HG02642 (cell line): ENCODE results near the gene SLC48A1.

Experiments used
- ATAC-seq: cut with Tn5 transposase; IDR thresholded peaks from one replicate; pipeline ENCODE4 v1.9.1; 2021; ENCODE audit warnings: mild to moderate bottlenecking; ENCODE audit not compliant: unreplicated experiment, poor library complexity

The SLC48A1 gene

DNA sequence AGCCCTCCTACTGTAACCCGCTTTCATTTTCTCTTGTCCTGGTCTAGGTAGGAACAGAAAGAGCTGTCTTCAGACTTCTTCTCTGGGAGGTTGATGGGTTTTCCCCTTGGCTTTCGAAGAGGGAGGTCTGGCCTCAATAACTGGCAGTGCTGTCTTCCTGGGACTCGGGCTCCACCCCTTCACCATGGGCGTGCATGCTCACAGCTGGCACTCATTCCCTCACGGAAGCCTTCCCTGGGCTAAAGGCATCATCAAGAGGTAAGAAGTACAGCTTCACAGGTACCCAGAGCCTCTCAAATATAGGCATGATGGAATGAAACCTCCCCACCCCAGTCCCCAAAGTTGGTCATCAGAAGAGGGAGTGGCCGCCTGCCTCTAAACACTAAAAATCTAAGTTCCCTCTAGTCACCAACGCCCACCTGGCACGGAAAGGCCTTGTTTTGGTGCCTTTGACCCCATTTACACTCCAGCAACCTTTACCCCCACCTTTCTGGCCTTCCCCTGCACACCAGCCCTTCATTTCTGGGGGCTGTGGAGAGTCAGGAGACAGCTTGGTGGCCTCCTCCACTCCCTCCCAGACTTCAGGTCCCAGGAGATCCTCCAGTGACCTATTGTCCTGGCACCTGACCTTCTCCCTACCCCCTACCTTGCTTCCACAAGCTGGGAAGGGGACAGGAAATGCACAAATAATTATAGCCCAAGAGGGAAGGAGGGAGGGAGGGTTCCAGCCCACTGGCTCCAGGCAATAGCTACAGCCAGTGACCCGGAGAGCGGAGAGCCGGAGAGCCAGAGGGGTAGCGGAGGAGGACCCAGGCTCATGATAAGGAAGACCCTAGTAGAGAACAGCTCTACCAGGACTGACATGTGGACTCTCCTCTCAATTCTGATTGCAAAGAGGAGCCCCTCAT lies 17.1 kb upstream of the SLC48A1 start:
- ATAC-seq = peak; percentile 70

- no peak for ATAC-seq
Measured at GRCh38 chr12:47757364-47757839, 15.6 kb upstream of the SLC48A1 start.

DNA sequence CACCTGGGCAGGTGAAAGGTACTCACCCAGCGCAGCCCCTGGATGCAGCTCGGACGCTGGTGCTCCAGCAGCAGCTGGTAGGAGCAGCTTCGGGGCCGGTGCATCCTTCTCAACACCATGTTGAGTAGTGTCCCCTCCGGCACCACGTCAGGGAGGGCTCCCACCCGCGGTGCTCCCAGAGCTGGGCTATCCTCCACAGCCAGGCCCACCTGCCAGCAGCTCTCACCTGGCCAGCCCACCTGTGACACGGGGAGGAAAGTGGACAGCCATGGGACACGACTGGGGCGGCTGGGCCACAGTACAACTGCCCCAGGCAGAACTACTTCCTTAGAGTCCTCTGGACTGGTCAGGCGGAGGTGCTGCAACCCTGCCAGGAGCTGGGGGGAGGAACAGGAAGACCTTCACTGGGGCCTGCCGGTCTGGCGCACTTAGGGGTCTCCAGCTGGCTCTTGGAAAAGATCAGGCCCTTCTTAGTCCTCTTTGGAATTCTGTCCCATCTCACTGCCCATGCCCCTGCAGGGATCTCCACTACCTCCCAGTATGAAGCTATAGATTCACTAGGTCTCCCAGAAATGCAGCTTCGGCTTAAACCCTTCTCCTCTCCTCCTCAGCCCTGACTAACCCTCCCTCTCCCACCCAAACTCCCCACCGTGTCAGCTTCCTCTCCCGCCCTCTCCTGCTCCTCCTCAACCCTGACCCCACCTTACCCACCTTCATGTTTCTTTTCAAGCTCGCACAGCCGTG lies 15.0 kb upstream of the SLC48A1 start:
- ATAC-seq = no peak

GRCh38 chr12:47758584-47758833 lies 14.5 kb upstream of the SLC48A1 start:
- ATAC-seq = no peak

DNA sequence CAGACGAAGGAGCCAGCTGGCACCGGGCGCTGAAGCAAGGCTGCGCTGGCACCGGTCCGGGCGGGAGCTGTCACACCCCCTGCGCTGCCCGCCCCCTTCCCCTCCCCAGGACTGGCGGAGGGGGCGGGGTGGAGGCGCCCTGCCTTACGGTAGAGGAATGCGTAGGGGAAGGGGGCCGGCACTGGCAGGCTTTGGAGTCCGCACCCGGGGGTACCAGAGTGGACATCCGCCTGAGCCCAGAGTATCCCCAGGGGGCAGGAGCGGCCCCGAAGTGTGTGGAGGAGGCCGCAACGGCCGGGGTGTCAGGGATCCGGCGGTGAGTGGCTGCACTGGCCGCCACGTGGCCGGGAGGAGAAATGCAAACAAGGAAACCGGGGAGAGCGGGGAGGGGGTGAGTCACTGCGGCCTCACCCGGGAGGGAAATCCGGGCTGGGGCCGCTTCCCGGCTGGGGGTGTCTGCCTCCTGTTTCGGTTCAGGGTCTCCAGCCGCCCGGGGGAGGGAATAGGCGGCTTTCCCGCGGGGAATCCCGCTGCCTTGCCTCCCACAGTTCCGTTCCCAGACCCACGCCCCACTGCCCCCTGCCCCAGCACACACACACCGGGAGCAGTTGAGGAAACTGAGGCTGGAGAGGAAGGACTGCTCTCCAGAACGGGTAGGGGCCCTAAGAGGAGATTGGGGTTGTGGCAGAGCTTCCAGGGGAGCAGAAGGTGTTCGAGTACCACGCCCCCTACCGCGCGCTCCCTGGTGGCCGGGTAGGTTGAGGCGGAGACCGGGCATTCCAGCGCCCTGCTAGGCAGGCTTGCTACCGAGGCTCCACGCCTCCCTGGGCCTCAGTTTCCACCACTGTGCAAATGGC lies 14.0 kb upstream of the SLC48A1 start, which contains the start of gene RAPGEF3:
Gene RAPGEF3, minus strand, starts transcription at position 47 of the 857 bp plus-strand sequence. CDS start 324 bp downstream, outside the sequence.
- peak; percentile 55 for ATAC-seq

DNA sequence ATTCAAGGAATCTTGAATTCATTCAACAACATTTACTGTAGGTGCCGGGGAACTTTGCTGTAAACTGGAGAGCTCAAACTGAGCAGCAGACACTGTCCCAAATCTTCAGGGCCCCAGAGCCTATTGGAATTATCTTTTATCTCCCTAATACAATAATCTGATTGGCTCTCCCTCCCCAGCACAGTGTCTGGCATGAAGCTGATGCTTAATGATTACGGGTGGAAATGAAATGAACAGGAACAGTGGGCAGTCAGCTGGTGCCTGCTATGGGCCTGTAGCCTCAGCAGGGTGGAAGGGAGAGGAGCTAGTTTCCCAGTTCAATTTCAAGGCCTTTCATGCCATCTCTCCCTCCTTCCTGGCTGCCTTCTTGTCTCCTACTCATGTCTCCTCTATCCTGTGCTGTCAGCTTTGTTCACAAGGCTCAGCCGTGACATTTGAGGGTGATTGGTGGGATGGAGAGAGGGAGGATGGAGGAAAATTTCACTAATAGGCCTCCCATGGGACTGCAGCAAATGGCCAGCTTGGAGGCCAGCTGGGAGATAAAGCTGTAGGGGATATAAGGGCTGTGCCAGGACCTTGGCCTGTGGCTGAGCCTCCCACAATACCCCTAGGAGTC lies 10.1 kb upstream of the SLC48A1 start:
- ATAC-seq = no peak

- no peak for ATAC-seq
Measured at GRCh38 chr12:47763481-47764346, 9.3 kb upstream of the SLC48A1 start.

DNA sequence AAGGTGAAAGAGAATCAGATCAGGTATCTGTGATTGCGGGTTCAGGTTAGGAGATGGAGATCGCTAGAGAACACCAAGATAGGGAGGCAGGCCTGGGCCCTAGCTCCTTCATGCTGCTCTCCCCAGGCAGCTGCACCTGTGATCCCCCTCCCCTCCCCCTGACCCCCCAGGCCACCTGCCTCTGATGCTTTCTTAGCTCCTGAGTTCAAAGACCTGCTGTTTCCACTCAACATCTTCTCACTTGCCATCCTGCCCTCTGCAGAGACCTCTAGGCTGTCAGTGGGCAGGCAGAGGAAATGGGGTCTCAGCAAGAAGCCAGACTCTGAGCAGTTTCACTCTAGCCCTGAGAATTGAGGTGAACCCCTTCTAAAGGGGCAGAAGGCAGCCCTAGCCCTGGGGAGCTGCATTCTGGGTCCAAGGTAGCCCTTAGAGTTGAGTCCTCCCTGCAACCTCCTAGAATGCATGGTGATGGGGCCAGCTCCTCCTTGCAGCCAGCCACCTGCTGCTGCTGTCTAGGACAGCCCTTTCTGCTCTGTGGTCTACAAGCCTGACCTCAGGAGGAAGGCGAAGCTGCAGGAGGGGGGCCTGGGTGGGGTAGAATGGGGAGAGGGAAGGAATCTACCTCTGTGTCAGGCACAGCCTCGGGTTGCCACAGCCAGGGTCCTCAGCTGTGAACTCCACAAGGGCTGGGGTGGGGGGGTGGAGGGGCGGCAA lies 6.4 kb upstream of the SLC48A1 start:
- no peak for ATAC-seq

DNA sequence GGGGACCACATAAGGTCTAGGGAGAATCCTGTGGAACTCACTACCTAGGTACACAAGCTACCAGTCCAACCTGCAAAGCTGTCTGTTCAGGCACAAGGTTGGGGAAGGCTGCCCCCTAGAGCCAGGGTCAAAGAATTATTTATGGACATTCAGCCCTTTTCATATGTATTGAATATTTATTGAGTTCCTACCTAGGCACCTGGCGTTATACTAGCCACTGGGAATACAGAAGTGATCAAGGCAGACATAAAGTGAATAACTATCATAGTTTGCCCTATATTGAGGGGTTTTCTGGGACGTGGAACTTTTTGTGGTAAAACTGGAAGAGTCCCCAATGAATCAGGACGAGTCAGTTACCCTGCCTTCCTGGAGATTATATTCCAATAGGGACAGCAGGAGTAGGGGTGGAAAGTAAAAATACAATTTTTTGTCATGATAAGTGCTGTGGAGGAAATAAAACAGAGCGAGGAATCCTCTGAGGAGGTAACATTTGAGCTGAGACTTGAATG lies 5.8 kb upstream of the SLC48A1 start:
- ATAC-seq = no peak

DNA sequence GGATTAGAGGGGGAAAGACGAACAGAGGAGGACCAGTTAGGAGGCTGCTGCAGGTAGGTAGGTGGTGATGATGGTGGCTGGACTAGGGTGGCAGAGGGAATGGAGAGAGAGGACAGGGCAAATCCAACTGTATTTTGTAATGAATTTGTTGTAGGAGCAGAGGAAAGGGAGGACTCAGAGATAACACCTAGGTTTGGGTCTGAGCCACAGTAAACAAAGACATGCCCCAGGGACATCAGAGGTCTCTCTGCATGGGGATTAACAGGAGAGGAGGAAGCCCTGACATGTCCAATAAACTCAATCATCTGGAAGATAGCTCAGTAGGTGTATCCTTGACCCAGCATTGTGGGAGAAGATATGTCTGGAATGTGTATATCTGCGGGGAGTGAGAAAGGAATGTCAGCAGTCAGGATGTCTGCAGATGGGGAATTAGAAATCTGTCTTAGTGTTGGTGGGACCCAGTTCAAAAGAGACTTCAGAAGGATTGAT lies 4.7 kb upstream of the SLC48A1 start:
- ATAC-seq = no peak

- ATAC-seq = no peak
Measured at GRCh38 chr12:47769234-47770085, 3.6 kb upstream of the SLC48A1 start.

DNA sequence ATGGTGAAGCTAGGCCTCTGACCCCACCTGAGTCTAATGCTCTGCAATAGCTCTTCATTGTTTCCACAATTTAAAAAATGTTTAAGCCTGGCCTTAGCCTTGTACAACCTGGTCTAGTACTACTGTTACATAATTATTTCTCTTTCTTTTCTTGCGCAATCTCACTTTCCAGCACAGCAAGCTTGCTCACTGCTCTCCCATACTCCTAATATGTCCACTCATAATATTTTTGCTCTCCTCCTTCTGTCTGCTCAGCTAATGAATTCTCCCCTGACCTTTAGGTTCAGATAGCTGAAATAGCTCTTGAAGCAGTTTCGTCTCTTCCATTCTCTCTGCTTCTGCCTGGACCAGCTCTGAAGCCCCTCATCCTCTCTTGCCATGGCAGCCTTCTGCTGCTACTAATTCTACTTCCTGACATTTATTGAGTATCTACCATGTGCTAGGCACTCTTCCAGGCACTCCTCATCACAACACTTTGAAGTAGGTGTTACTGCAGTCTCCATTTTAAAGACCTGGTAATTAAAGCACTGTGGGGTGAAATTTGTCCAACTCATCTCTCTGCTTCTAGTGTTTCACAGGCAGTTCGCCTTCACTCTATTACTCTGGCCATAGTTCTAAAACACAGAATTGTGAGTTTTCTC lies 2.8 kb upstream of the SLC48A1 start:
- ATAC-seq = no peak

- ATAC-seq = no peak
Measured at GRCh38 chr12:47771304-47771703, 1.7 kb upstream of the SLC48A1 start.

GRCh38 chr12:47772094-47772660 lies 861 bp upstream of the SLC48A1 start:
- ATAC-seq = no peak

- ATAC-seq = no peak
Measured at GRCh38 chr12:47772738-47773061, 338 bp upstream of the SLC48A1 start.

GRCh38 chr12:47773858-47774580 lies 981 bp downstream of the SLC48A1 start:
- no peak for ATAC-seq
